Dedifferentiated amniotic fluid mesenchymal stem cell (primary cell): ENCODE measurements around the gene HSP90AB1.

Source experiments
- DNase-seq: peaks from one replicate; pipeline ENCODE4 v3.0.0-alpha.2; 2016; ENCODE audit errors: extremely low spot score

The HSP90AB1 gene

GRCh38 chr6:44286285-44286565, 39.3 kb downstream of the HSP90AB1 start:
- no peak for DNase-seq

GRCh38 chr6:44286747-44287146, 39.8 kb downstream of the HSP90AB1 start:
- DNase-seq: no peak

- no peak for DNase-seq
Measured at GRCh38 chr6:44289726-44290260, 42.9 kb downstream of the HSP90AB1 start.

GRCh38 chr6:44291841-44292240, 44.9 kb downstream of the HSP90AB1 start:
- no peak for DNase-seq

- DNase-seq: no peak
Measured at GRCh38 chr6:44292661-44293365, 45.9 kb downstream of the HSP90AB1 start.

- DNase-seq: no peak
Measured at GRCh38 chr6:44294832-44295791, 48.2 kb downstream of the HSP90AB1 start.

GRCh38 chr6:44297063-44298038, 50.5 kb downstream of the HSP90AB1 start:
- no peak for DNase-seq

GRCh38 chr6:44298055-44298803, 51.3 kb downstream of the HSP90AB1 start:
- DNase-seq: no peak

- DNase-seq: no peak
Measured at GRCh38 chr6:44298864-44299263, 52.0 kb downstream of the HSP90AB1 start.

- no peak for DNase-seq
Measured at GRCh38 chr6:44300292-44300823, 53.5 kb downstream of the HSP90AB1 start.

- no peak for DNase-seq
Measured at GRCh38 chr6:44301106-44301505, 54.2 kb downstream of the HSP90AB1 start.

- no peak for DNase-seq
Measured at GRCh38 chr6:44301782-44302564, 55.1 kb downstream of the HSP90AB1 start.

- DNase-seq: no peak
Measured at GRCh38 chr6:44302856-44303255, 56.0 kb downstream of the HSP90AB1 start.
